K562 (cell line): ENCODE results near the gene ESPN. TPM values are rescaled to one million over a fixed set of nuclear protein-coding genes. Genes with fewer than 3 reads are reported as not detected.

ENCODE experiments used
- ATAC-seq: fragments of 200-7000 bp; cut with Tn5 transposase; 3 replicates; pipeline ENCODE4 v1.9.1; 2020; ENCODE audit warnings: moderate library complexity
- BruUV-seq: library from RNA; stranded (reverse); fragments of 400-500 nt; replicated peaks from 2 replicates; lab custom pipeline; 2021; lab: Mats Ljungman, UMichigan
- CTCF ChIA-PET: fragments of 300-600 bp; formaldehyde crosslinking; extraction: SDS; loops from one replicate; lab custom pipeline; 2021; ENCODE audit warnings: low intra/inter-chr PET ratio; lab: Yijun Ruan, JAX
- POLR2A ChIA-PET: fragments of 300-600, 350-650 bp; sonication (Branson Sonifier 250); formaldehyde crosslinking; extraction: SDS; loops from one replicate; lab custom pipeline; 2021; ENCODE audit warnings: antibody characterized with exemption, inconsistent platforms; lab: Yijun Ruan, JAX
- DNase-seq, 4 experiments: peaks; one replicate each; pipeline versions ENCODE4 v3.0.0 to v3.0.0-alpha.2; 2011 to 2018; ENCODE audit warnings: low spot score in 3 of 4, mixed read lengths in 3 of 4; ENCODE audit errors: extremely low read depth in 1 of 4
- FAIRE-seq: peaks from 2 replicates; lab custom pipeline; 2011; peaks lifted over from hg19 to GRCh38; lab: Jason Lieb, UNC
- H2AFZ ChIP-seq: 2 replicates; pipeline ENCODE4 v1.6.0; 2011; ENCODE audit warnings: low read depth, low read length, control low read depth, inconsistent platforms
- H3K27ac ChIP-seq: fragments of 200-600 bp; 3 replicates; pipeline ENCODE4 v1.8.0; 2011; ENCODE audit warnings: low read depth, mild to moderate bottlenecking, control low read depth, inconsistent platforms, low read length, moderate library complexity, mixed read lengths; ENCODE audit errors: extremely low read depth
- H3K27me3 ChIP-seq, 2 experiments: fragments of 300-600 bp in 1 of 2; 2 replicates in 1 of 2; 3 replicates in 1 of 2; pipeline versions ENCODE4 v1.6.0 to v1.8.0; 2011; ENCODE audit warnings: inconsistent platforms in 2 of 2, low read length in 2 of 2, mild to moderate bottlenecking in 1 of 2, mixed read lengths in 1 of 2, moderate library complexity in 1 of 2; ENCODE audit not compliant: control insufficient read depth in 2 of 2, insufficient read depth in 2 of 2
- H3K36me3 ChIP-seq: fragments of 300-600 bp; 3 replicates; pipeline ENCODE4 v1.8.0; 2011; ENCODE audit warnings: mild to moderate bottlenecking, low read length, inconsistent platforms; ENCODE audit not compliant: control insufficient read depth, insufficient read depth
- H3K4me1 ChIP-seq, 2 experiments: fragments of 200-600 bp in 1 of 2; replicated peaks in 1 of 2; 2 replicates in 1 of 2; 3 replicates in 1 of 2; pipeline versions ENCODE4 v1.5.1 to v1.8.0; 2011; ENCODE audit warnings: inconsistent platforms in 2 of 2, low read length in 2 of 2, mild to moderate bottlenecking in 1 of 2, mixed read lengths in 1 of 2, moderate library complexity in 1 of 2; ENCODE audit not compliant: control insufficient read depth in 2 of 2, insufficient read depth in 2 of 2
- H3K4me2 ChIP-seq: 2 replicates; pipeline ENCODE4 v1.6.1; 2011; ENCODE audit warnings: low read length, control low read depth, inconsistent platforms, mixed read lengths; ENCODE audit not compliant: insufficient read depth
- H3K4me3 ChIP-seq: fragments of 200-600 bp; sonication (generic), shearing (Covaris generic); 2 replicates; pipeline ENCODE4 v1.5.1; 2016; ENCODE audit warnings: control low read depth, inconsistent platforms
- H3K79me2 ChIP-seq: fragments of 200-600 bp; 3 replicates; pipeline ENCODE4 v1.8.0; 2011; ENCODE audit warnings: low read length, inconsistent platforms; ENCODE audit not compliant: control insufficient read depth, insufficient read depth
- H3K9ac ChIP-seq, 2 experiments: 2 replicates each; pipeline versions ENCODE4 v1.6.0 to v1.6.1; 2011; ENCODE audit warnings: low read depth in 2 of 2, low read length in 2 of 2, control low read depth in 1 of 2, inconsistent platforms in 1 of 2, mild to moderate bottlenecking in 1 of 2, mixed read lengths in 1 of 2; ENCODE audit not compliant: insufficient read depth in 1 of 2
- H3K9me1 ChIP-seq: one replicate; pipeline ENCODE4 v1.6.0; 2011; ENCODE audit warnings: inconsistent platforms, mild to moderate bottlenecking, low read length, moderate library complexity; ENCODE audit not compliant: control insufficient read depth, insufficient read depth
- H3K9me3 ChIP-seq: replicated peaks from 2 replicates; pipeline ENCODE4 v1.5.1; 2011; ENCODE audit warnings: low read depth, low read length, inconsistent platforms; ENCODE audit not compliant: control insufficient read depth, insufficient read depth
- H4K20me1 ChIP-seq: replicated peaks from 2 replicates; pipeline ENCODE4 v1.6.1; 2011; ENCODE audit warnings: low read length, inconsistent platforms, mixed read lengths; ENCODE audit not compliant: control insufficient read depth, insufficient read depth
- CBFA2T2 ChIP-seq: fragments of 450-650 bp; conservative IDR thresholded peaks from 2 replicates; pipeline ENCODE4 v1.6.1; 2017; ENCODE audit warnings: mild to moderate bottlenecking
- CREB1 ChIP-seq, 2 experiments: sonication (generic) in 1 of 2; formaldehyde crosslinking in 1 of 2; IDR thresholded peaks; 2 replicates each; pipeline versions ENCODE4 v1.6.1 to v1.8.0; 2012 to 2022; ENCODE audit warnings: inconsistent platforms in 1 of 2, mild to moderate bottlenecking in 1 of 2, missing genetic modification reagents in 1 of 2, moderate library complexity in 1 of 2
- EP400 ChIP-seq: fragments of 450-650 bp; IDR thresholded peaks from 2 replicates; pipeline ENCODE4 v1.6.1; 2017; ENCODE audit warnings: antibody characterized with exemption, mild to moderate bottlenecking, moderate library complexity
- GATAD2A ChIP-seq: fragments of 450-650 bp; IDR thresholded peaks from 2 replicates; pipeline ENCODE4 v1.6.1; 2017
- HCFC1 ChIP-seq: IDR thresholded peaks from 2 replicates; pipeline ENCODE4 v1.6.1; 2012; ENCODE audit warnings: low read depth, low read length, improper control_type of control experiment
- KDM5B ChIP-seq: fragments of 200-600 bp; sonication (generic); IDR thresholded peaks from 2 replicates; pipeline ENCODE4 v1.6.1; 2012; ENCODE audit warnings: low read depth, mild to moderate bottlenecking, moderate library complexity, low read length, control low read depth, inconsistent platforms; ENCODE audit not compliant: insufficient replicate concordance
- LEF1 ChIP-seq: fragments of 450-650 bp; IDR thresholded peaks from 2 replicates; pipeline ENCODE4 v1.6.1; 2016; ENCODE audit warnings: mild to moderate bottlenecking
- MTF1 ChIP-seq: fragments of 250-450 bp; sonication (Bioruptor Pico); IDR thresholded peaks from 2 replicates; pipeline ENCODE4 v1.9.0; 2021; ENCODE audit warnings: moderate library complexity, mild to moderate bottlenecking, inconsistent platforms, borderline replicate concordance
- NCOA2 ChIP-seq, 2 experiments: fragments of 450-650 bp; IDR thresholded peaks; 2 replicates each; pipeline ENCODE4 v1.6.1; 2018; ENCODE audit warnings: mild to moderate bottlenecking in 2 of 2, moderate library complexity in 1 of 2; ENCODE audit not compliant: partially characterized antibody in 2 of 2
- NCOR1 ChIP-seq: fragments of 450-650 bp; IDR thresholded peaks from 2 replicates; pipeline ENCODE4 v1.6.1; 2016; ENCODE audit warnings: mild to moderate bottlenecking, moderate library complexity
- RAD21 ChIP-seq, 2 experiments: fragments of 250-450 bp in 1 of 2; fragments of 450-650 bp in 1 of 2; sonication (Bioruptor Pico) in 1 of 2; formaldehyde crosslinking in 1 of 2; IDR thresholded peaks in 1 of 2; conservative IDR thresholded peaks in 1 of 2; 2 replicates each; pipeline versions ENCODE4 v1.4.0 to v1.8.0; 2020 to 2022; ENCODE audit warnings: mild to moderate bottlenecking in 2 of 2, moderate library complexity in 1 of 2
- RUNX1 ChIP-seq: sonication (generic); IDR thresholded peaks from 2 replicates; pipeline ENCODE4 v1.6.1; 2016; ENCODE audit warnings: antibody characterized with exemption, low read depth
- SRF ChIP-seq, 2 experiments: fragments of 250-450, 450-650 bp in 1 of 2; sonication (Bioruptor Pico) in 1 of 2; sonication (generic) in 1 of 2; formaldehyde crosslinking; IDR thresholded peaks; 2 replicates each; pipeline versions ENCODE4 v1.5.0 to v1.5.1; 2020 to 2022; ENCODE audit warnings: mild to moderate bottlenecking in 1 of 2, missing genetic modification reagents in 1 of 2
- TEAD2 ChIP-seq: fragments of 450-650 bp; IDR thresholded peaks from 2 replicates; pipeline ENCODE4 v1.6.1; 2016; ENCODE audit warnings: missing genetic modification characterization, control low read depth, missing compliant biosample characterization
- ZBTB1 ChIP-seq: sonication (generic); formaldehyde crosslinking; IDR thresholded peaks from 2 replicates; pipeline ENCODE4 v1.8.1; 2023; ENCODE audit warnings: missing genetic modification reagents, low read depth, mild to moderate bottlenecking, borderline replicate concordance
- ZKSCAN8 ChIP-seq: fragments of 200-800 bp; sonication (Bioruptor generic); IDR thresholded peaks from 2 replicates; pipeline ENCODE4 v1.6.1; 2016; ENCODE audit warnings: missing genetic modification characterization, missing compliant biosample characterization
- ZNF408 ChIP-seq: fragments of 250-450 bp; sonication (Bioruptor Pico); IDR thresholded peaks from 2 replicates; pipeline ENCODE4 v1.4.0; 2020; ENCODE audit warnings: low read depth, mild to moderate bottlenecking, moderate library complexity
- ZNF583 ChIP-seq: fragments of 250-450 bp; sonication (Bioruptor Pico); IDR thresholded peaks from 2 replicates; pipeline ENCODE4 v1.4.0; 2020
- ZNF77 ChIP-seq: fragments of 250-450 bp; sonication (Bioruptor Pico); IDR thresholded peaks from 2 replicates; pipeline ENCODE4 v1.5.0; 2020
- WGBS: fragments of 100-300 bp; shearing (Covaris generic); methylation state at CpG from one replicate; pipeline ENCODE4 v1.1.6; 2016; ENCODE audit warnings: low coverage, mixed read lengths; ENCODE audit not compliant: insufficient coverage; ENCODE audit errors: missing lambda C conversion rate; 5-methylcytosine and 5-hydroxymethylcytosine counted together
- in situ Hi-C: fragments of 300-500 bp; cut with MboI; formaldehyde crosslinking; loops from 4 replicates; pipeline ENCODE4 v1.15.0; 2018; ENCODE audit warnings: inconsistent platforms, mixed read lengths
- intact Hi-C: fragments of 100-400 bp; cut with micrococcal nuclease; formaldehyde crosslinking; loops from 2 replicates; pipeline ENCODE4 v1.14.2; 2022
- polyA plus RNA-seq, 8 experiments: library from polyadenylated mRNA; depleted of rRNA in 4 of 8; stranded (reverse) in 5 of 8; unstranded in 3 of 8; fragments of >200 nt; fragmentation: Nextera tagmentation in 2 of 8; fragmentation: Illumina TruSeq in 1 of 8; extraction: Ambion mirVana in 2 of 8; extraction: Trizol in 1 of 8; gene quantifications; 2 replicates each; pipeline versions ENCODE4 v1.2.1 to v1.2.3, GENCODE V29; 2011 to 2014; ENCODE audit warnings: inconsistent platforms in 1 of 8, missing spikeins in 1 of 8
- total RNA-seq, 7 experiments: library from RNA; depleted of rRNA in 6 of 7; stranded (reverse); fragments of >200 nt in 6 of 7; fragmentation: Illumina TruSeq in 2 of 7; extraction: Trizol in 2 of 7; gene quantifications; 2 replicates each; pipeline versions ENCODE4 v1.2.1 to v1.2.3, GENCODE V29; 2011 to 2021; ENCODE audit warnings: low replicate concordance in 1 of 7
- TF ChIP-seq, protein P1 (sequence below): fragments of 450-650 bp; IDR thresholded peaks from 2 replicates; pipeline ENCODE4 v1.6.1; 2016; ENCODE audit warnings: low read depth, mild to moderate bottlenecking, moderate library complexity
- TF ChIP-seq, protein P2 (sequence below): sonication (generic); formaldehyde crosslinking; IDR thresholded peaks from 2 replicates; pipeline ENCODE4 v1.8.0; 2022; ENCODE audit warnings: mild to moderate bottlenecking, missing genetic modification reagents

Gene ESPN
- total and polyA plus RNA-seq, 9 of the 15 experiments (the other 6 are each of a cell fraction or from before 2014, with no cell fraction given), result 0.07 to 1.2 (median 0.45) TPM; not detected in 3

DNA sequence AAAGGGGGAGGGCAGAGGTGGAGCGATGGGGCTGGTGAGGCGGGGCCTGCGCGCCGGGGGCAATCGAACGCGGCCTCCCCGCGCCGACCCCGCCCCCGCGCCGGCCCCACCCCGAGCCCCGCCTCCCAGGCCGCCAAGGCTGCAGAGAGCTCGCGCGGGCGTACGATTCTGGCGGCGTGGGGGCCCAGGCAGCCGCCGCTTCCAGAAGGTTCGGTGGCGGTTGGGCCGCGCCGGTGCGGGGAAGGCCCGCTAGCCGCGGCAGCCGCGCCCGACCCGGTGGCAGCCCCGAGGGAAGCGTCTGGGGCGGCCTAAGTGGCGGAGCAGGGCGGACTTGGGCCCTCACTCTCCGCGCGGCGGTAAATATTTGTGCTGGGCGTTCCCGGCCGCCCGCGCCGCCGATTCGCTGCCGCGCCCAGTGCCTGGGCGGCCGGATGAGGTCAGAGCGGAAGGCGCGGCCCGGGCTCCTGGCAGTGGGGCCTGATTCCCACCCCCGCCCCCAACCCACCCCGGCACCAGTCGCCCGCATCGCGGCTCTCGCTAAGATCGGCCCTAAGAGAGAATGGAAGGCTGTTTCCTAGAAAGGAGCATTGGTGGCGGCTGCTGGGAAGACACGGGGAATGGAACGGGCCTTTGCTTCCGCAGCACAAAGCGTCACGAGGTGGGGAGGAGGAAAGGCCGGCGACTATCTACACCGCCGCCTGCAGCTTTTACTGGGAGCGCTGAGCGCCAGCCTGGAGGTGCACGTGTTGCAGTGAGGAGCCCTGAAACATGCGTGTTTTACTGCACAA lies 31.0 kb upstream of the ESPN start, which contains the start of gene ACOT7:
Gene ACOT7, minus strand, starts transcription at position 368 of the 788 bp plus-strand sequence. CDS start 368 bp downstream, outside the sequence.
- Histone ChIP-seq H3K27me3 (no peaks in the 10 kb centered on the region), H3K36me3 (no peaks in the 10 kb centered on the region), H3K9me1 (no peaks in the 10 kb centered on the region), H3K4me3 (peak within 1 kb of the TSS; percentile 91), H3K4me2 (peak within 1 kb of the TSS; percentile 93), H3K9me3 (no peaks in the 10 kb centered on the region), H3K9ac (peak within 1 kb of the TSS; percentile 84 to 94), H3K79me2 (peaks cover 20% of the 10 kb centered on the region), H2AFZ (peak within 1 kb of the TSS; percentile 99), H3K4me1 (peaks cover 13 to 23% of the 10 kb centered on the region in 2 experiments), H3K27ac (peak within 1 kb of the TSS; percentile 91), H4K20me1 (peaks cover 7% of the 10 kb centered on the region)
- DNase-seq, result peak; percentile 96 to 99 (median 99)
- intact Hi-C loops, result no loop called here
- no TSS peak for BruUV-seq
- in situ Hi-C loops, result loop anchor here (5.0 kb wide), 1 partner anchor 164 kb away; the partner anchor contains the start of gene TAS1R1
- ChIA-PET CTCF (interaction anchor here (1.0 kb wide), 1 partner anchor 11 kb away, joined by 3 read pairs; no protein-coding TSS in a partner anchor), POLR2A (interaction anchor here (0.6 to 4.8 kb wide), 21 partner anchors 9 to 382 kb away, joined by 3 to 43 read pairs (median 5); partner anchors contain the start of genes NOL9 and TAS1R1)
- peak; percentile 89 for FAIRE-seq
- WGBS, result under 1% methylated on average over 52 of the region's 87 CpGs
- peak; percentile 95 for ATAC-seq
- no peak for TF ChIP-seq ZNF408
- TF ChIP-seq ZBTB1 (CRISPR knock-in tag), result peak; percentile 82; the same call in 1 of the 2 replicates
- TF ChIP-seq, protein P1, sequence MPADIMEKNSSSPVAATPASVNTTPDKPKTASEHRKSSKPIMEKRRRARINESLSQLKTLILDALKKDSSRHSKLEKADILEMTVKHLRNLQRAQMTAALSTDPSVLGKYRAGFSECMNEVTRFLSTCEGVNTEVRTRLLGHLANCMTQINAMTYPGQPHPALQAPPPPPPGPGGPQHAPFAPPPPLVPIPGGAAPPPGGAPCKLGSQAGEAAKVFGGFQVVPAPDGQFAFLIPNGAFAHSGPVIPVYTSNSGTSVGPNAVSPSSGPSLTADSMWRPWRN, result no peak
- no peak for TF ChIP-seq ZNF77 (CRISPR knock-in tag)
- peak; percentile 61; the same call in 1 of the 2 replicates for TF ChIP-seq RUNX1
- TF ChIP-seq NCOR1, result peak; percentile 15; the same call in 1 of the 2 replicates
- peak; percentile 68; the same call in 1 of the 2 replicates for TF ChIP-seq CREB1 (IDR thresholded peaks at IDR 0.05)
- peak; percentile 80 for TF ChIP-seq CREB1 (CRISPR knock-in tag; IDR thresholded peaks at IDR 0.05)
- TF ChIP-seq CBFA2T2, result peak; percentile 27; the same call in 1 of the 2 replicates
- TF ChIP-seq ZNF583, result peak; percentile 68; the same call in 1 of the 2 replicates
- no peak for TF ChIP-seq ZKSCAN8 (CRISPR knock-in tag)
- TF ChIP-seq MTF1 (CRISPR knock-in tag), result no peak
- peak in 1 of 2 experiments; percentile 29; a peak in 1 of 4 replicates for TF ChIP-seq RAD21 (CRISPR knock-in tag; conservative IDR thresholded peaks at IDR 0.05 in 1 of 2, IDR thresholded peaks at IDR 0.05 in 1 of 2)
- TF ChIP-seq TEAD2, result no peak
- peak; percentile 34; the same call in 1 of the 2 replicates for TF ChIP-seq HCFC1
- TF ChIP-seq LEF1, result peak; percentile 51; the same call in 1 of the 2 replicates
- peak in 1 of 2 experiments; percentile 8; a peak in 1 of 4 replicates for TF ChIP-seq SRF (CRISPR knock-in tag; IDR thresholded peaks at IDR 0.05)
- TF ChIP-seq KDM5B, result peak; percentile 63
- TF ChIP-seq NCOA2 (IDR thresholded peaks at IDR 0.05; ENCODE audit: partially characterized antibody in 2 of 2), result no peak
- TF ChIP-seq, protein P2, sequence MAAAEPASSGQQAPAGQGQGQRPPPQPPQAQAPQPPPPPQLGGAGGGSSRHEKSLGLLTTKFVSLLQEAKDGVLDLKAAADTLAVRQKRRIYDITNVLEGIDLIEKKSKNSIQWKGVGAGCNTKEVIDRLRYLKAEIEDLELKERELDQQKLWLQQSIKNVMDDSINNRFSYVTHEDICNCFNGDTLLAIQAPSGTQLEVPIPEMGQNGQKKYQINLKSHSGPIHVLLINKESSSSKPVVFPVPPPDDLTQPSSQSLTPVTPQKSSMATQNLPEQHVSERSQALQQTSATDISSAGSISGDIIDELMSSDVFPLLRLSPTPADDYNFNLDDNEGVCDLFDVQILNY (CRISPR knock-in tag), result 0 out of 2 replicates have a peak, but pooled peaks have one; percentile 15
- TF ChIP-seq EP400, result peak; percentile 97
- no peak for TF ChIP-seq GATAD2A
